WTC11 (cell line): ENCODE results near the gene IRS2. TPM values are rescaled to one million over a fixed set of nuclear protein-coding genes. Genes with fewer than 3 reads are reported as not detected.

Experiments used
- ATAC-seq: fragments of 200-7000 bp; cut with Tn5 transposase; 2 replicates; pipeline ENCODE4 v1.10.0; 2021; ENCODE audit warnings: mild to moderate bottlenecking, moderate library complexity
- CTCF ChIA-PET: fragments of 300-600 bp; sonication (Branson Sonifier 250); formaldehyde crosslinking; loops from one replicate; lab custom pipeline; 2021; ENCODE audit warnings: antibody characterized with exemption; lab: Charles Lee
- POLR2A ChIA-PET: fragments of 350-600 bp; sonication (Branson Sonifier 250); formaldehyde crosslinking; loops from one replicate; lab custom pipeline; 2021; ENCODE audit warnings: antibody characterized with exemption; lab: Charles Lee
- DNase-seq: peaks from one replicate; pipeline ENCODE4 v3.0.0; 2021; ENCODE audit warnings: low spot score
- H3K27ac Mint-ChIP-seq: 2 replicates; pipeline ENCODE4 v1.8.0; 2021; ENCODE audit warnings: mixed read lengths
- H3K27me3 Mint-ChIP-seq: 2 replicates; pipeline ENCODE4 v1.8.0; 2021; ENCODE audit warnings: low read depth, mild to moderate bottlenecking, moderate library complexity, mixed read lengths
- H3K36me3 Mint-ChIP-seq: 2 replicates; pipeline ENCODE4 v1.8.0; 2021; ENCODE audit warnings: mixed read lengths
- H3K4me1 Mint-ChIP-seq: 2 replicates; pipeline ENCODE4 v1.8.0; 2022; ENCODE audit warnings: mixed read lengths
- H3K4me3 Mint-ChIP-seq: 2 replicates; pipeline ENCODE4 v1.8.0; 2021; ENCODE audit warnings: mild to moderate bottlenecking, moderate library complexity, mixed read lengths
- H3K9me3 Mint-ChIP-seq: 2 replicates; pipeline ENCODE4 v1.8.0; 2021; ENCODE audit warnings: mixed read lengths
- EMX1 ChIP-seq: fragments of 250-450 bp; sonication (Bioruptor Pico); IDR thresholded peaks from 2 replicates; pipeline ENCODE4 v1.8.0; 2021; ENCODE audit warnings: mild to moderate bottlenecking
- FOXK1 ChIP-seq: sonication (generic); formaldehyde crosslinking; IDR thresholded peaks from 2 replicates; pipeline ENCODE4 v1.8.0; 2022; ENCODE audit warnings: mild to moderate bottlenecking, moderate library complexity, missing genetic modification reagents
- FOXP1 ChIP-seq: sonication (generic); formaldehyde crosslinking; IDR thresholded peaks from 2 replicates; pipeline ENCODE4 v1.8.0; 2022; ENCODE audit warnings: missing genetic modification reagents, mild to moderate bottlenecking, moderate library complexity, borderline replicate concordance
- HMGA2 ChIP-seq: fragments of 250-450 bp; sonication (Bioruptor Pico); IDR thresholded peaks from 2 replicates; pipeline ENCODE4 v1.4.0; 2021; ENCODE audit warnings: mild to moderate bottlenecking, moderate library complexity
- NR1H2 ChIP-seq: sonication (generic); formaldehyde crosslinking; IDR thresholded peaks from 2 replicates; pipeline ENCODE4 v1.9.0; 2021; ENCODE audit warnings: mild to moderate bottlenecking, moderate library complexity, missing genetic modification reagents
- NR2C2 ChIP-seq: sonication (generic); formaldehyde crosslinking; IDR thresholded peaks from 2 replicates; pipeline ENCODE4 v1.8.0; 2022; ENCODE audit warnings: mild to moderate bottlenecking, missing genetic modification reagents
- OVOL2 ChIP-seq: fragments of 250-450 bp; sonication (Bioruptor Pico); IDR thresholded peaks from 2 replicates; pipeline ENCODE4 v1.9.0; 2021; ENCODE audit warnings: mild to moderate bottlenecking, borderline replicate concordance
- PRDM15 ChIP-seq: sonication (generic); formaldehyde crosslinking; IDR thresholded peaks from 2 replicates; pipeline ENCODE4 v1.8.0; 2022; ENCODE audit warnings: missing genetic modification reagents
- RORB ChIP-seq: fragments of 250-450 bp; sonication (Bioruptor Pico); IDR thresholded peaks from 2 replicates; pipeline ENCODE4 v1.9.0; 2021; ENCODE audit warnings: mild to moderate bottlenecking
- SOX15 ChIP-seq: fragments of 250-450 bp; sonication (Bioruptor Pico); IDR thresholded peaks from 2 replicates; pipeline ENCODE4 v1.9.0; 2021; ENCODE audit warnings: mild to moderate bottlenecking
- TEAD1 ChIP-seq: sonication (generic); formaldehyde crosslinking; IDR thresholded peaks from 2 replicates; pipeline ENCODE4 v1.8.0; 2022; ENCODE audit warnings: mild to moderate bottlenecking, missing genetic modification reagents
- TP53 ChIP-seq: sonication (generic); formaldehyde crosslinking; IDR thresholded peaks from 2 replicates; pipeline ENCODE4 v1.8.1; 2023; ENCODE audit warnings: mild to moderate bottlenecking, missing genetic modification reagents
- USF2 ChIP-seq: sonication (generic); formaldehyde crosslinking; IDR thresholded peaks from 2 replicates; pipeline ENCODE4 v1.8.1; 2023; ENCODE audit warnings: mild to moderate bottlenecking, missing genetic modification reagents, moderate library complexity
- ZBTB21 ChIP-seq: sonication (generic); formaldehyde crosslinking; IDR thresholded peaks from 2 replicates; pipeline ENCODE4 v1.8.1; 2023; ENCODE audit warnings: mild to moderate bottlenecking, missing genetic modification reagents, borderline replicate concordance
- ZMAT4 ChIP-seq: fragments of 250-450 bp; sonication (Bioruptor Pico); IDR thresholded peaks from 2 replicates; pipeline ENCODE4 v1.9.0; 2021; ENCODE audit warnings: mild to moderate bottlenecking
- ZNF219 ChIP-seq: sonication (generic); formaldehyde crosslinking; IDR thresholded peaks from 2 replicates; pipeline ENCODE4 v1.8.0; 2023; ENCODE audit warnings: missing genetic modification reagents, mild to moderate bottlenecking, borderline replicate concordance
- ZNF232 ChIP-seq: sonication (generic); formaldehyde crosslinking; IDR thresholded peaks from 2 replicates; pipeline ENCODE4 v1.8.0; 2022; ENCODE audit warnings: mild to moderate bottlenecking, missing genetic modification reagents
- total RNA-seq: library from RNA; stranded (reverse); gene quantifications from 3 replicates; pipeline ENCODE4 v1.2.3, GENCODE V29; 2021
- TF ChIP-seq, protein P1 (sequence below): sonication (generic); formaldehyde crosslinking; IDR thresholded peaks from 2 replicates; pipeline ENCODE4 v1.8.1; 2022; ENCODE audit warnings: mild to moderate bottlenecking, missing genetic modification reagents, moderate library complexity, borderline replicate concordance
- TF ChIP-seq, protein P2 (sequence below): fragments of 250-450 bp; sonication (Bioruptor Pico); IDR thresholded peaks from 2 replicates; pipeline ENCODE4 v1.9.0; 2021; ENCODE audit warnings: moderate library complexity, mild to moderate bottlenecking, inconsistent platforms, borderline replicate concordance
- TF ChIP-seq, protein P3 (sequence below): fragments of 250-450 bp; sonication (Bioruptor Pico); IDR thresholded peaks from 2 replicates; pipeline ENCODE4 v1.8.0; 2021; ENCODE audit warnings: mild to moderate bottlenecking

IRS2 gene
- total RNA-seq, 1 experiment from 2014 or later: 20.5 TPM

- CTCF ChIA-PET: interaction anchor here (1.0 to 1.2 kb wide), 2 partner anchors 319 to 876 kb away, joined by 3 read pairs; no protein-coding TSS in a partner anchor
- DNase-seq (no peak), ATAC-seq (peak; percentile 10)
- Mint-ChIP-seq H3K4me1 (peaks cover 14% of the 10 kb centered on the region), H3K36me3 (no peaks in the 10 kb centered on the region), H3K27me3 (no peaks in the 10 kb centered on the region; the same call in 1 of the 2 replicates), H3K27ac (0 out of 2 replicates have a peak overlapping the region, but pooled peaks have one; percentile 3), H3K9me3 (no peaks in the 10 kb centered on the region), H3K4me3 (no peak overlapping the region)
- POLR2A ChIA-PET: interaction anchor here (1.0 kb wide), 2 partner anchors 11 to 113 kb away, joined by 3 to 5 read pairs; no protein-coding TSS in a partner anchor
- TF ChIP-seq, protein P1, sequence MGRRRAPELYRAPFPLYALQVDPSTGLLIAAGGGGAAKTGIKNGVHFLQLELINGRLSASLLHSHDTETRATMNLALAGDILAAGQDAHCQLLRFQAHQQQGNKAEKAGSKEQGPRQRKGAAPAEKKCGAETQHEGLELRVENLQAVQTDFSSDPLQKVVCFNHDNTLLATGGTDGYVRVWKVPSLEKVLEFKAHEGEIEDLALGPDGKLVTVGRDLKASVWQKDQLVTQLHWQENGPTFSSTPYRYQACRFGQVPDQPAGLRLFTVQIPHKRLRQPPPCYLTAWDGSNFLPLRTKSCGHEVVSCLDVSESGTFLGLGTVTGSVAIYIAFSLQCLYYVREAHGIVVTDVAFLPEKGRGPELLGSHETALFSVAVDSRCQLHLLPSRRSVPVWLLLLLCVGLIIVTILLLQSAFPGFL: no peak
- TF ChIP-seq ZNF219 (no peak), NR1H2 (no peak), NR2C2 (CRISPR knock-in tag) (no peak), OVOL2 (no peak), FOXK1 (CRISPR knock-in tag) (no peak; the same call in 1 of the 2 replicates), FOXP1 (CRISPR knock-in tag) (no peak), HMGA2 (CRISPR knock-in tag) (no peak), ZNF232 (CRISPR knock-in tag) (no peak), RORB (CRISPR knock-in tag) (no peak), EMX1 (CRISPR knock-in tag) (no peak), ZMAT4 (CRISPR knock-in tag) (no peak), PRDM15 (CRISPR knock-in tag) (no peak), ZBTB21 (CRISPR knock-in tag) (no peak), TEAD1 (no peak), USF2 (CRISPR knock-in tag) (no peak), SOX15 (CRISPR knock-in tag) (no peak), TP53 (no peak)
- TF ChIP-seq, protein P2, sequence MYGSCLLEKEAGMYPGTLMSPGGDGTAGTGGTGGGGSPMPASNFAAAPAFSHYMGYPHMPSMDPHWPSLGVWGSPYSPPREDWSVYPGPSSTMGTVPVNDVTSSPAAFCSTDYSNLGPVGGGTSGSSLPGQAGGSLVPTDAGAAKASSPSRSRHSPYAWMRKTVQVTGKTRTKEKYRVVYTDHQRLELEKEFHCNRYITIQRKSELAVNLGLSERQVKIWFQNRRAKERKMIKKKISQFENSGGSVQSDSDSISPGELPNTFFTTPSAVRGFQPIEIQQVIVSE (CRISPR knock-in tag): no peak
- TF ChIP-seq, protein P3, sequence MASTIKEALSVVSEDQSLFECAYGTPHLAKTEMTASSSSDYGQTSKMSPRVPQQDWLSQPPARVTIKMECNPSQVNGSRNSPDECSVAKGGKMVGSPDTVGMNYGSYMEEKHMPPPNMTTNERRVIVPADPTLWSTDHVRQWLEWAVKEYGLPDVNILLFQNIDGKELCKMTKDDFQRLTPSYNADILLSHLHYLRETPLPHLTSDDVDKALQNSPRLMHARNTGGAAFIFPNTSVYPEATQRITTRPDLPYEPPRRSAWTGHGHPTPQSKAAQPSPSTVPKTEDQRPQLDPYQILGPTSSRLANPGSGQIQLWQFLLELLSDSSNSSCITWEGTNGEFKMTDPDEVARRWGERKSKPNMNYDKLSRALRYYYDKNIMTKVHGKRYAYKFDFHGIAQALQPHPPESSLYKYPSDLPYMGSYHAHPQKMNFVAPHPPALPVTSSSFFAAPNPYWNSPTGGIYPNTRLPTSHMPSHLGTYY (CRISPR knock-in tag): no peak
These were observed 4.7 kb upstream of the IRS2 start for GRCh38 chr13:109790942-109791605.
